Mucosa of stomach (tissue), 1 donor: ENCODE data around the gene MAP3K15.

Source experiments
- H3K27me3 ChIP-seq: one replicate; pipeline ENCODE4 v1.7.0; 2013; ENCODE audit warnings: mild to moderate bottlenecking, low read length; ENCODE audit not compliant: control insufficient read depth, insufficient read depth
- H3K36me3 ChIP-seq: one replicate; pipeline ENCODE4 v1.7.0; 2013; ENCODE audit warnings: low read length; ENCODE audit not compliant: control insufficient read depth, insufficient read depth
- H3K4me1 ChIP-seq: one replicate; pipeline ENCODE4 v1.7.0; 2013; ENCODE audit warnings: mild to moderate bottlenecking, low read length; ENCODE audit not compliant: control insufficient read depth, insufficient read depth
- H3K4me3 ChIP-seq: one replicate; pipeline ENCODE4 v1.7.0; 2013; ENCODE audit warnings: low read length
- H3K9ac ChIP-seq: one replicate; pipeline ENCODE4 v1.7.0; 2013; ENCODE audit warnings: mild to moderate bottlenecking, low read length, moderate library complexity
- H3K9me3 ChIP-seq: one replicate; pipeline ENCODE4 v1.7.0; 2013; ENCODE audit warnings: mild to moderate bottlenecking, low read length, moderate library complexity; ENCODE audit not compliant: control insufficient read depth
- donor health status: Pancreatic carcinoma.

The MAP3K15 gene, protein sequence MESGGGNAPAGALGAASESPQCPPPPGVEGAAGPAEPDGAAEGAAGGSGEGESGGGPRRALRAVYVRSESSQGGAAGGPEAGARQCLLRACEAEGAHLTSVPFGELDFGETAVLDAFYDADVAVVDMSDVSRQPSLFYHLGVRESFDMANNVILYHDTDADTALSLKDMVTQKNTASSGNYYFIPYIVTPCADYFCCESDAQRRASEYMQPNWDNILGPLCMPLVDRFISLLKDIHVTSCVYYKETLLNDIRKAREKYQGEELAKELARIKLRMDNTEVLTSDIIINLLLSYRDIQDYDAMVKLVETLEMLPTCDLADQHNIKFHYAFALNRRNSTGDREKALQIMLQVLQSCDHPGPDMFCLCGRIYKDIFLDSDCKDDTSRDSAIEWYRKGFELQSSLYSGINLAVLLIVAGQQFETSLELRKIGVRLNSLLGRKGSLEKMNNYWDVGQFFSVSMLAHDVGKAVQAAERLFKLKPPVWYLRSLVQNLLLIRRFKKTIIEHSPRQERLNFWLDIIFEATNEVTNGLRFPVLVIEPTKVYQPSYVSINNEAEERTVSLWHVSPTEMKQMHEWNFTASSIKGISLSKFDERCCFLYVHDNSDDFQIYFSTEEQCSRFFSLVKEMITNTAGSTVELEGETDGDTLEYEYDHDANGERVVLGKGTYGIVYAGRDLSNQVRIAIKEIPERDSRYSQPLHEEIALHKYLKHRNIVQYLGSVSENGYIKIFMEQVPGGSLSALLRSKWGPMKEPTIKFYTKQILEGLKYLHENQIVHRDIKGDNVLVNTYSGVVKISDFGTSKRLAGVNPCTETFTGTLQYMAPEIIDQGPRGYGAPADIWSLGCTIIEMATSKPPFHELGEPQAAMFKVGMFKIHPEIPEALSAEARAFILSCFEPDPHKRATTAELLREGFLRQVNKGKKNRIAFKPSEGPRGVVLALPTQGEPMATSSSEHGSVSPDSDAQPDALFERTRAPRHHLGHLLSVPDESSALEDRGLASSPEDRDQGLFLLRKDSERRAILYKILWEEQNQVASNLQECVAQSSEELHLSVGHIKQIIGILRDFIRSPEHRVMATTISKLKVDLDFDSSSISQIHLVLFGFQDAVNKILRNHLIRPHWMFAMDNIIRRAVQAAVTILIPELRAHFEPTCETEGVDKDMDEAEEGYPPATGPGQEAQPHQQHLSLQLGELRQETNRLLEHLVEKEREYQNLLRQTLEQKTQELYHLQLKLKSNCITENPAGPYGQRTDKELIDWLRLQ (N-terminal part only)

DNA sequence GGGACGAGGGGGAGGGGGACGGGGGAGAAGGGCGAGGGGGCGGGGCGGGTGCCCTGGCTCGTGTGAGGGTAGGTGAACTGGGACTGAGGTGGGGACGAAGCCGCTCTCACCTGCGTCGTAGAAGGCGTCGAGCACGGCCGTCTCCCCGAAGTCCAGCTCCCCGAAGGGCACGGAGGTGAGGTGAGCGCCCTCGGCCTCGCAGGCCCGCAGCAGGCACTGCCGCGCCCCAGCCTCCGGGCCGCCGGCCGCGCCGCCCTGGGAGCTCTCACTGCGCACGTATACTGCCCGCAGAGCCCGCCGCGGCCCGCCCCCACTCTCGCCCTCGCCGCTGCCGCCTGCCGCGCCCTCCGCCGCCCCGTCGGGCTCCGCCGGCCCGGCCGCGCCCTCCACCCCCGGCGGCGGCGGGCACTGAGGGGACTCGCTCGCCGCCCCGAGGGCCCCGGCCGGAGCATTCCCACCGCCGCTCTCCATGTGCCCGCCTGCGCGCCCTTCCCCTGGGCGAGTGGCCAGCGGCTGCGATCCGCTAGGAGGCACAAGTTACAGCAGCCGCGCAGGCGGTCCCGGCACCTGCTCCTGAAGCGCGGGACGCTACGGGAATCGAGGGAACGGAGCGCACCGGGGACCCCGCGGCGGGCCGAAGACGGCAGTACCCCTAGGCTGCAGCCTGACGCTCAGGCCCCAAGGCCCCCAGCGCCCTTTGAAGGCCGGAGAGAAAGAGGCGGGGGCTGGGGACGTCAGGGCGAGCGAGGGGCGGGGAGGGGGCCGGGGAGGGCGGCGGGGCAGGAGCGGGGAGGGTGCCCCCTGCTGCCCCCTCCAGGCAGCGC lies at the start of gene MAP3K15:
Gene MAP3K15 (minus strand): TSS at position 718 of the 824 bp plus-strand sequence. CDS start 247 bp downstream, at position 471.
- Histone ChIP-seq H3K27me3 (peaks cover 7% of the 10 kb centered on the region), H3K4me1 (no peaks in the 10 kb centered on the region), H3K4me3 (no peak within 1 kb of the TSS), H3K9me3 (no peaks in the 10 kb centered on the region), H3K9ac (no peak within 1 kb of the TSS), H3K36me3 (no peaks in the 10 kb centered on the region)

DNA sequence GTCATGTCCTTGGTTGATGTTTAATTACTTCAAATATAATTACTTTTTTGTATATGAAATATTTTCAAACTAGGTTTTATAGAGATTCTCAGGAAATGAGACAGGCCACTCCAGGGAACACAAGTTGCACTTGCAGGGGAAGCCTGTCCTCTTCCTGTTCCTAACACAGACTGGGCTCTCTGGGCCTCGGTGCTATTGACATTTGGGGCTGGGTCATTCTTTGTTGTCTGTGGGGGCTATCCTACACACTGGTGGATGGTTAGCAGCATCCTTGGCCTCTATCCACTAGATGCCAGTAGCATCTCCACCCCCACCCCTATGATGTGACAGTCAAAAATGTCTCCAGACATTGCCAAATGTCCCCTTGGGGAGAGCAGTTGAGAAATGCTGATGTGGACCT lies 49.3 kb upstream of the MAP3K15 start:
- Histone ChIP-seq H3K9ac (no peak overlapping the region), H3K4me3 (no peak overlapping the region), H3K36me3 (no peaks in the 10 kb centered on the region), H3K4me1 (no peaks in the 10 kb centered on the region), H3K9me3 (no peaks in the 10 kb centered on the region), H3K27me3 (no peaks in the 10 kb centered on the region)

- Histone ChIP-seq H3K4me1 (no peaks in the 10 kb centered on the region), H3K27me3 (no peaks in the 10 kb centered on the region), H3K9ac (no peak overlapping the region), H3K4me3 (no peak overlapping the region), H3K36me3 (no peaks in the 10 kb centered on the region), H3K9me3 (no peaks in the 10 kb centered on the region)
Measured at GRCh38 chrX:19563746-19564145, 48.4 kb upstream of the MAP3K15 start.

DNA sequence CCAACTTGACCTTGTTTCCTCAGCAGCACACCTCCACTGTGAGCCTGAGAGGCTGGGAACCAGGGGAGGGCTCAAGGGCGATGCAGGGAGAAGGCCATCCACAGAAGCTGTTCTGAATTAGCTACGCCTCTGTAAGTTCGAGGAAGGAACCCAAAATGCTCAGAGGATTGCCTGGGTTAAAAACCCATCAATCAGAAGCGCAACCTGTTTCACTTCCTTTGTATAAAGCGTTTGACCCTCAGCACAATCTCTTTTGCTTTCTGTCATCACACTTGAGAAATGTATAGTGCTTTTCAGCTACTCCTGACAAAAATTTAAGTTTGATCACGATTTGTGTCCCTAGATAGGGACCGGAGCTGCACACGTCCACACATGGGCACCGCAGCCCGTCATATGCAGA lies 48.0 kb upstream of the MAP3K15 start:
- no peaks in the 10 kb centered on the region for H3K9me3 ChIP-seq

GRCh38 chrX:19560611-19561010 lies 45.3 kb upstream of the MAP3K15 start:
- H3K27me3 ChIP-seq, result no peaks in the 10 kb centered on the region
- H3K4me3 ChIP-seq, result no peak overlapping the region
- no peaks in the 10 kb centered on the region for H3K4me1 ChIP-seq
- no peaks in the 10 kb centered on the region for H3K9me3 ChIP-seq
- H3K9ac ChIP-seq, result no peak overlapping the region
- no peaks in the 10 kb centered on the region for H3K36me3 ChIP-seq

More for the DNA sequence above, 48.0 kb upstream of the MAP3K15 start:
- no peak overlapping the region for H3K9ac ChIP-seq
- H3K27me3 ChIP-seq, result no peaks in the 10 kb centered on the region
- no peak overlapping the region for H3K4me3 ChIP-seq
- no peaks in the 10 kb centered on the region for H3K36me3 ChIP-seq
- no peaks in the 10 kb centered on the region for H3K4me1 ChIP-seq

DNA sequence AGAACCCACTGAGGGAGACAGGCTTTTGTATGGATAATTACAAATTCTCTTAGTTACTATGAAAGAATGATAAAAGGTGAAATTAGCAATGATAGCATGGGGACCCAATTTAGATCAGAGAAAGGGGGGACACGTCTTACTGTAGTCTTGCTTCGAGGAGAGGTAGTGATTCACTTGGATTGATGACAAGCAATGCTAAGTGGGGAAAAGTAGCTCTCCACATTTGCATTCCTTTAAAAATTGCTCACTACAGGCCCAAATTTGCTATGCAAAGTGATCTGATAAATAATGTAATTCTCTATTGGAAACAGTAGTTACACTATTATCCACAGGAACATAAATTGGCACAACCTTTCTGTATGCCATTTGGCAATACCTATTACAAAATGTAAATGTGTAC lies 42.5 kb upstream of the MAP3K15 start:
- no peak overlapping the region for H3K9ac ChIP-seq
- no peaks in the 10 kb centered on the region for H3K27me3 ChIP-seq
- no peak overlapping the region for H3K4me3 ChIP-seq
- H3K4me1 ChIP-seq, result no peaks in the 10 kb centered on the region
- H3K9me3 ChIP-seq, result no peaks in the 10 kb centered on the region
- no peaks in the 10 kb centered on the region for H3K36me3 ChIP-seq

- no peaks in the 10 kb centered on the region for H3K4me1 ChIP-seq
- H3K4me3 ChIP-seq, result no peak overlapping the region
- H3K9me3 ChIP-seq, result no peaks in the 10 kb centered on the region
- H3K9ac ChIP-seq, result no peak overlapping the region
- H3K36me3 ChIP-seq, result no peaks in the 10 kb centered on the region
- no peaks in the 10 kb centered on the region for H3K27me3 ChIP-seq
Measured at GRCh38 chrX:19556202-19556601, 40.9 kb upstream of the MAP3K15 start.

GRCh38 chrX:19555683-19556082 lies 40.4 kb upstream of the MAP3K15 start:
- Histone ChIP-seq H3K9ac (no peak overlapping the region), H3K4me3 (no peak overlapping the region), H3K4me1 (no peaks in the 10 kb centered on the region), H3K9me3 (no peaks in the 10 kb centered on the region), H3K27me3 (no peaks in the 10 kb centered on the region), H3K36me3 (no peaks in the 10 kb centered on the region)

DNA sequence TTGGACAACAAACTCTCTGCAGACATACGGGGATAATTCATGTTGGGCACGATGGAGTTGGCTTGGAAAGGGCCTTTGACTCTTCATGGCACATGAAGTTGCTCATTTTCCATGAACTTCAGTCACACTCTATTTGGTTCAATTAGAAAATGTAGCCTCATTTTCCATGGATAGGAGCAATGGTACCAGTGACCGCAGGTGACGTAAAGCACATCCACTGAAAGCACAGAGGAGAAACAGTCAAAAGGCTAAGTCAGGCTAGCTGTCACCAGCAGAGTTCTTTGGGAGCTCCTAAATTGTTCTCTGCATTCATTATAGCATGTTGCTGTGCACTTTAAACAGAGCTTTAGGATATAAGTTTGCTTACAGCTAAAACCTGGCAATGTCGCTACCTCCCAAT lies 39.9 kb upstream of the MAP3K15 start:
- no peak overlapping the region for H3K4me3 ChIP-seq
- no peaks in the 10 kb centered on the region for H3K9me3 ChIP-seq
- H3K27me3 ChIP-seq, result no peaks in the 10 kb centered on the region
- H3K4me1 ChIP-seq, result no peaks in the 10 kb centered on the region
- no peak overlapping the region for H3K9ac ChIP-seq
- H3K36me3 ChIP-seq, result no peaks in the 10 kb centered on the region

- H3K27me3 ChIP-seq, result no peaks in the 10 kb centered on the region
- H3K9ac ChIP-seq, result no peak overlapping the region
- no peaks in the 10 kb centered on the region for H3K9me3 ChIP-seq
- H3K4me1 ChIP-seq, result no peaks in the 10 kb centered on the region
- H3K36me3 ChIP-seq, result no peaks in the 10 kb centered on the region
- no peak overlapping the region for H3K4me3 ChIP-seq
Measured at GRCh38 chrX:19554786-19555185, 39.5 kb upstream of the MAP3K15 start.

DNA sequence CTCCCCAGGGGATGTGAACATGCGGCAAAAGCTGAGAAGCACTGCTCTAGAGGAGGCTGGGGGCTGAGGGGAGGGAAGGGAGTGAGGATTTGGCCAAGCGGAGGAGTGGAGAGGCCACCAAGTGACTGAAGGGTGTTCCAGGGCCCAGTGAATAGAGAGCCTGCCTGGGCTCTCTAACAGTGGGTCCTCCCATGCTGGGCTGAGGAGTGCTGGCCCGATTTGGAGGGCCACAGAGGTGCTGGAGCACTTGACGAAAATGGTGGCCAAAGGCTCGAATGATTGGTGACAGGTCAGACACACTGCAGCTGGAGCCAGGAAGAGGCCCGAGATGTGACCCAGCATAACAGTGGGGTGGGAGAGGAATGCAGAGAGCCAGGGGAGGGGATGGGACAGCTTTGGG lies 37.5 kb upstream of the MAP3K15 start:
- Histone ChIP-seq H3K9me3 (no peaks in the 10 kb centered on the region), H3K27me3 (no peaks in the 10 kb centered on the region), H3K4me3 (no peak overlapping the region), H3K36me3 (no peaks in the 10 kb centered on the region), H3K9ac (no peak overlapping the region), H3K4me1 (no peaks in the 10 kb centered on the region)
